Lung (tissue), 12 donors: ENCODE measurements around the gene AHDC1. TPM values are rescaled to one million over a fixed set of nuclear protein-coding genes. Genes with fewer than 3 reads are reported as not detected.

Experiments used
- ATAC-seq: fragments of 200-7000 bp; cut with Tn5 transposase; one replicate; pipeline ENCODE4 v1.9.1; 2020; ENCODE audit warnings: moderate number of reproducible peaks; ENCODE audit not compliant: insufficient read depth, low FRiP score
- DNase-seq, 3 donors: peaks; one replicate each; pipeline ENCODE4 v3.0.0-alpha.2; 2013 to 2017
- H3K27ac ChIP-seq, 2 donors: one replicate each; pipeline ENCODE4 v1.5.1; 2013; ENCODE audit warnings: mild to moderate bottlenecking in 2 of 2, moderate library complexity in 2 of 2, control low read depth in 1 of 2, inconsistent platforms in 1 of 2, low read depth in 1 of 2, low read length in 1 of 2
- H3K27me3 ChIP-seq, 3 donors: one replicate each; pipeline ENCODE4 v1.5.1; 2013; ENCODE audit warnings: low read length in 2 of 3; ENCODE audit not compliant: control insufficient read depth in 3 of 3, insufficient read depth in 3 of 3
- H3K36me3 ChIP-seq, 4 donors: one replicate each; pipeline ENCODE4 v1.5.1; 2013; ENCODE audit warnings: low read length in 4 of 4, mild to moderate bottlenecking in 1 of 4, moderate library complexity in 1 of 4; ENCODE audit not compliant: control insufficient read depth in 4 of 4, insufficient read depth in 4 of 4
- H3K4me1 ChIP-seq, 5 donors: one replicate each; pipeline ENCODE4 v1.5.1; 2013; ENCODE audit warnings: low read length in 5 of 5, mild to moderate bottlenecking in 2 of 5, moderate library complexity in 1 of 5; ENCODE audit not compliant: control insufficient read depth in 5 of 5, insufficient read depth in 5 of 5
- H3K4me3 ChIP-seq: one replicate; pipeline ENCODE4 v1.5.1; 2013; ENCODE audit warnings: mild to moderate bottlenecking, control low read depth, moderate library complexity
- H3K9ac ChIP-seq, 2 donors: one replicate each; pipeline ENCODE4 v1.5.1; 2013; ENCODE audit warnings: low read length in 2 of 2, control low read depth in 1 of 2; ENCODE audit not compliant: insufficient read depth in 1 of 2
- H3K9me3 ChIP-seq, 4 donors: one replicate each; pipeline ENCODE4 v1.5.1; 2013; ENCODE audit warnings: low read length in 3 of 4, mild to moderate bottlenecking in 1 of 4, moderate library complexity in 1 of 4; ENCODE audit not compliant: control insufficient read depth in 4 of 4, insufficient read depth in 3 of 4
- CTCF ChIP-seq: IDR thresholded peaks from 2 replicates; pipeline ENCODE4 v1.5.1; 2012; ENCODE audit warnings: mild to moderate bottlenecking; ENCODE audit errors: control extremely low read depth, extremely low read depth
- WGBS, 2 donors: extraction: QIAGEN DNeasy Blood & Tissue Kit; methylation state at CpG; one replicate each; pipeline ENCODE4 v1.1.7; 2013; 5-methylcytosine and 5-hydroxymethylcytosine counted together
- polyA plus RNA-seq, 2 donors: library from polyadenylated mRNA; stranded (reverse); fragments of 200-250 nt; gene quantifications; one replicate each; pipeline ENCODE4 v1.2.1, GENCODE V29; 2013
- total RNA-seq, 2 donors: library from RNA; depleted of rRNA in 1 of 2; stranded (reverse); fragments of >200 nt in 1 of 2; gene quantifications; one replicate each; pipeline ENCODE4 v1.2.1, GENCODE V29; 2014 to 2021
- donor health status: control.
- donor health status: control.
- donor health status: Bipolar disorder and iron deficiency.
- donor health status: healthy.
- donor health status: DM: yes; HTN: yes; CAD: no.

The AHDC1 gene
- total and polyA plus RNA-seq, 4 donors = 10.3 to 37.9 (median 21.8) TPM

GRCh38 chr1:27531959-27532685 is 71.8 kb downstream of the AHDC1 start:
- Histone ChIP-seq H3K27ac (no peak overlapping the region), H3K27me3 (no peaks in the 10 kb centered on the region), H3K4me3 (no peak overlapping the region), H3K9me3 (no peaks in the 10 kb centered on the region), H3K4me1 (peaks cover 0 to 46% (median 29%) of the 10 kb centered on the region in 5 donors), H3K9ac (no peak overlapping the region), H3K36me3 (peaks cover 0 to 8% (median 4%) of the 10 kb centered on the region in 4 donors)
- DNase-seq = no peak
- no peak for TF ChIP-seq CTCF
- WGBS, 2 donors = 76 to 84% methylated on average over 14 of the region's 14 CpGs
- ATAC-seq = no peak

GRCh38 chr1:27530192-27530591 is 73.8 kb downstream of the AHDC1 start:
- TF ChIP-seq CTCF = no peak
- Histone ChIP-seq H3K9ac (no peak overlapping the region), H3K36me3 (peaks cover 0 to 7% (median 3%) of the 10 kb centered on the region in 4 donors), H3K4me1 (peaks cover 0 to 46% (median 32%) of the 10 kb centered on the region in 5 donors), H3K9me3 (no peaks in the 10 kb centered on the region), H3K4me3 (no peak overlapping the region), H3K27ac (no peak overlapping the region), H3K27me3 (no peaks in the 10 kb centered on the region)
- ATAC-seq = no peak
- DNase-seq = no peak
- WGBS, 2 donors = 96 to 97% methylated on average over 10 of the region's 10 CpGs

GRCh38 chr1:27529704-27530018 is 74.3 kb downstream of the AHDC1 start:
- H3K36me3 ChIP-seq = peaks cover 0 to 6% (median 1%) of the 10 kb centered on the region in 4 donors
- H3K9me3 ChIP-seq = no peaks in the 10 kb centered on the region
- no peaks in the 10 kb centered on the region for H3K27me3 ChIP-seq
- no peak overlapping the region for H3K9ac ChIP-seq
- TF ChIP-seq CTCF = no peak
- no peak for ATAC-seq
- peak overlapping the region; percentile 89 to 90 for H3K27ac ChIP-seq
- 67 to 90% methylated on average over 5 of the region's 5 CpGs for WGBS, 2 donors
- H3K4me1 ChIP-seq = peaks cover 0 to 51% (median 36%) of the 10 kb centered on the region in 5 donors
- H3K4me3 ChIP-seq = no peak overlapping the region
- no peak for DNase-seq
